Measurements from ENCODE around the gene LMNTD2.

DNA sequence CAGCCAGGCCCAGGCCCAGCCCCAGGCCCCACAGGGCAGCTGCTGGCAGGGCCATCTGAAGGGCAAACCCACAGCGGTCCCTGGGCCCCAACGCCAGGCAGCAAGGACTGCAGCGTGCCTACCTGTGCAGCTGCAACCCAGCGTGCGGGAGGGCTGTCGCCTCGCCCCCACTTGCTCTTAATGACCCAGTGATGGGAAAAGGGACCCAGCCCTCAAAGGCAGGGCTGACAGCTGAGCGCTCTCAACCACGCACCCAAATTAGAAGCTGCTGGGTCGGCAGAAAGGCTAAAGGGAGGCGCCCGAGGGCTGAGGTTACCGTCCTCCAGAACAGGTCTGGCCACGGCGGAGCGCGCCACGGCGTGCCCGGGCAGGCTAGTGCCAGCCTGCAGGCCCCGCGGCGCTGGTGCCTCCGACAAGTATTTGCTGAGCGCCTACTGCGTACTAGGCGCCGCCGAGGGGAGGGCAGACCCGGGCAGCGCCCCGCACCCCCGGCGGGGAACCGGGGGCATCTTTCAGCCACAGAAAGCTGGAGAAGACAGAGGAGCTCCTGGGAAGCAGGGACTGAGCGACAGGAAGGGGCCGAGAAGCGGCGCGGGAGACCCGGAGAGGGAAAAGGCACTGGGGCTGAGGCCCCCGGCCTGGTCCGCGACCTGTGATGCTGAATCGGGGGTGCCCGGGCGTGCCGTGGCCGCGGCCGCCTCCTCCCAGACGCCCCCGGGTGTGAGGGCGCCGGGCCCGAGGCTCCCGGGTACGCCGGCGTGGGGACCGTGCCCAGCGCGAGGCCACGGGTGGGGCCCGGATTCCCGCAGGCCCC is 25.9 kb downstream of the LMNTD2 start:
- TF ChIP-seq CTCF (IDR thresholded peaks at IDR 0.05; ENCODE audit: poor library complexity), result no peak
- TF ChIP-seq EZH2 (IDR thresholded peaks at IDR 0.05; ENCODE audit: borderline replicate concordance), result no peak
- no peak for TF ChIP-seq EZH2phosphoT487 (IDR thresholded peaks at IDR 0.05; ENCODE audit: low read depth, severe bottlenecking, unreplicated experiment)
